Epidermal melanocyte (primary cell): ENCODE results near the gene RIMS1.

Experiments
- DNase-seq: peaks from one replicate; pipeline ENCODE4 v3.0.0; 2011; ENCODE audit warnings: low spot score; ENCODE audit not compliant: insufficient read length

The RIMS1 gene

GRCh38 chr6:72094506-72094905 lies 208.2 kb downstream of the RIMS1 start:
- DNase-seq: no peak

GRCh38 chr6:72102561-72102960 lies 216.2 kb downstream of the RIMS1 start:
- no peak for DNase-seq

- DNase-seq: no peak
Observed at GRCh38 chr6:72111611-72112010, 225.3 kb downstream of the RIMS1 start.

DNA sequence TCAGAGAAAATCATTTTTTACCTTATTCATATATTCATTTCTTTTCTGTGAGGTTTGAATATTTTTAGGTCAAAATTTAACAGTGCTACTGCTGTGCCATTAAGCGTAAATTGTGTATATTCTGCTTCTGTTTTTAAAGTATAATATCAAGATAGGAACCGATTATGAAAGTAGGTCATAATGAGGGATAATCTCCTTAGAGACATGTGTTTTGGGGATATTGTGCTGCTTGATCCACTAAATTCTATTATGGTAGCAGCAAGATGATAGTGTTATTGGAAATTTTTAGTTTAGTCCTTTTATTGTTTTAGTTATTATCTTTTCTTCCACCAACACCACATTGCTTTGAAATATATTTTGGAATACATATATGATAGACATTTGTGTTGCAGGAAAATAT lies 244.0 kb downstream of the RIMS1 start:
- DNase-seq: no peak

- no peak for DNase-seq
Observed at GRCh38 chr6:72132427-72132826, 246.1 kb downstream of the RIMS1 start.

DNA sequence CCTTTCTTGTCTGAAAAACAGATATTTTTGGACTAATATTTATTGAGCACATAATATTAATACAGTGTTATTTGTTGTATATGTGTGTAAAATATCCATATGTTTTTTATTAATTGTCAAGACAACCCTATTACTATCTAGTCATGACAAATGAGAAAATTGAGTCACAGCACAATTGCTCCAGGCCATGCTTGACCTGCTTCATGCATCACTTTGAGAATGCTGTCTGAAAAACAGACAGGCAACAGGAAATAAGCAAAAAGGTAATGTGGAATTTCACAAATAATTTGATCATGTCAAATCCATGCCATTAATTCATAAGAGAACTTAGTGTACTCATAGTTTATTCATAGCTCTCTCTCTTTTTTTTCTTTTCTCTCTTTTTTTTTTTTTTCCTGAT lies 246.5 kb downstream of the RIMS1 start:
- no peak for DNase-seq

GRCh38 chr6:72133324-72133723 lies 247.0 kb downstream of the RIMS1 start:
- DNase-seq: no peak

GRCh38 chr6:72140795-72141194 lies 254.4 kb downstream of the RIMS1 start:
- no peak for DNase-seq

DNA sequence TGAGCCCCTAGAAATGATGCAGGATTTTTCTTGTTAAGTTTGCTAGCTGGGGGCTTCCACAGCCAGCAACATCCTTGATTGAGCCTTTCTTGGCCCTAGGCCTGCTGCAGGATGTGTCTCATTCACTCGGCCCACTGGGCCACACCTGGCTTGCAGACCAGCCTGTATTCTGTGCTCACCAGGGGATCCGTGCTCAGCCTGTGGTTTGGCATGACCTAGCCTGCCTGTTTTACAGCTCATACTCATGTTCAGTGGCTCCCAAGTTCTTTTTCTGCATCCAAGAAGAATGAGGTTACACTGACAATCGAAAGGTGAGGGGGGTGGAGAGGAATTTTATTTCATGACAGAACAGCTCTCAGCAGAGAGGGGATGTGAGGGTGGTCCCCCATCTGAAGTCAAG lies 263.4 kb downstream of the RIMS1 start:
- DNase-seq: no peak

- DNase-seq: no peak
Observed at GRCh38 chr6:72151742-72152141, 265.4 kb downstream of the RIMS1 start.

- DNase-seq: no peak
Observed at GRCh38 chr6:72175916-72176315, 289.6 kb downstream of the RIMS1 start.

DNA sequence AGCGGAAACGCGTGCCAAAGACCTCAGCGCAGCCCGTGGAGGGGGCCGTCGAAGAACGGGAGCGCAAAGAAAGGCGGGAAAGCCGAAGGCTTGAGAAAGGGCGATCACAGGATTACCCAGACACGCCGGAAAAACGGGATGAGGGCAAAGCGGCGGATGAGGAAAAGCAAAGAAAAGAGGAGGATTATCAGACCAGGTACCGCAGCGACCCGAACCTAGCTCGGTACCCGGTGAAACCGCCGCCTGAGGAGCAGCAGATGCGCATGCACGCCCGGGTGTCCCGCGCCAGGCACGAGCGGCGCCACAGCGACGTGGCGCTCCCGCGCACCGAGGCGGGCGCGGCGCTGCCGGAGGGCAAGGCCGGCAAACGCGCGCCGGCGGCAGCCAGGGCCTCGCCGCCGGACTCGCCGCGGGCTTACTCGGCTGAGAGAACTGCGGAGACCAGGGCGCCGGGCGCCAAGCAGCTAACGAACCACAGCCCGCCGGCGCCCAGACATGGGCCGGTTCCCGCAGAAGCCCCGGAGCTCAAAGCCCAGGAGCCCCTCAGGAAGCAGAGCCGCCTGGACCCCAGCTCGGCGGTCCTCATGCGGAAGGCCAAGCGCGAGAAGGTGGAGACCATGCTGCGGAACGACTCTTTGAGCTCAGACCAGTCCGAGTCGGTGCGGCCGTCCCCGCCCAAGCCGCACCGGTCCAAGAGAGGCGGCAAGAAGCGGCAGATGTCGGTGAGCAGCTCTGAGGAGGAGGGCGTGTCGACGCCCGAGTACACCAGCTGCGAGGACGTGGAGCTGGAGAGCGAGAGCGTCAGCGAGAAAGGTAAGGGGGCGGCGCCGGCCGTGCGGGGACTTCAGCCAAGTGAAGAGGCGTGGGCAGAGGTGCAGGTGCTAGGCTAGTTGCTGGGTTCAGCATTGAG lies 296.2 kb downstream of the RIMS1 start:
- no peak for DNase-seq

DNA sequence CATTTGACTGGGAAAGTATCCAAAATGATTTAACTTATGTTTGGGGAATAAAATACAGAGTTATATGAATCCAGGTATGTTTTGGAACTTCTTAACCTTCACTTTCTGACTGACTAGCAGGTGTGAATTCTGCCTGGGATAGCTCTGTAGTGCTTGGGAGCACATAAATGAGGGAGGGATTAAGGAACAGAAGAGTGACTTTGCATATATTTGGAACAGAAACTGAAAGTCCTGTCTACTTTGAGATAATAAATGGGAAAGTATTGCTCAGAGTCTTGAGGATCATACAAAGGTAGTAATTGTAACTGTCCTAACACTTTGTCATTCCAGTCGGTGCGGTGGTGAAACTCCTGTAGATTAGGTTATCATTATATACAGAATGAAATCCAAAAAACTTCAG lies 317.6 kb downstream of the RIMS1 start:
- DNase-seq: no peak

GRCh38 chr6:72205500-72205899 lies 319.1 kb downstream of the RIMS1 start:
- no peak for DNase-seq

DNA sequence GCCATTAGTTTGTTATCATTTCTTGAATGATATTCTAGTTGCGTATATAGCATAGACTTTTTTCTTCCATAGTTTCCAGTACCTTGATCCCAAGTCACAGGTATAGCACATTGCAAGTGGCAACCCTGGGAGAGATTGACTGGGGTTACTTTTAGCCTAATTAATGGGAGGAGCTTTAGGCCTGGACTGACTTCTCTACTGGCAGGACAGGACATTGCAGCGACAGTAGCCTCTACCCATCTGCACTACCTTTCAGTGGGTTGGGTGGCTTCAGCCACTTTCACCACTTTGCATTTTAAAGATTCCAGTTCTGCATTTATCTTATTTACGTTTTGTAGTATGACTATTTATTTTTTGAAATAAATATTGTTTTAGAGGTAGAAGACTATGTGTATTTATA lies 320.3 kb downstream of the RIMS1 start:
- DNase-seq: no peak

DNA sequence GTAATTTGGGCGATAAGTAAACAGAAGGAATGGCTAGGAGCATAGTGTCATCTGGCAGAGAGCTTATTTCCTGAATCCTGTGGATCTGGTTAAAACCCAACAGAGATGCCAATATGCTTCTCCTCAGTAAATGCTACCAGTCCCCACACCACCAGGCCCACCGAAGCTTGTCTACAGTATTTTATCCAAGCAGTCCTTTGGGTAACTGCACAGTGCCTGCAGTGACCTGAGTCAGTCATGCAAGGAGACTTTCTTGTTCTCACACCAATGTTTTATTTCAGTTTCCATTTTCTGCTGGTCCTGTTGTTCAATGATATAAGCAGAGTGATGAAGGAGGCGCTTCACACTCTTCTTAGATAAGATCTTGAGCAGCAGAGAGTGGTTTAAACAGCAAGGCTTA lies 326.3 kb downstream of the RIMS1 start:
- DNase-seq: no peak

DNA sequence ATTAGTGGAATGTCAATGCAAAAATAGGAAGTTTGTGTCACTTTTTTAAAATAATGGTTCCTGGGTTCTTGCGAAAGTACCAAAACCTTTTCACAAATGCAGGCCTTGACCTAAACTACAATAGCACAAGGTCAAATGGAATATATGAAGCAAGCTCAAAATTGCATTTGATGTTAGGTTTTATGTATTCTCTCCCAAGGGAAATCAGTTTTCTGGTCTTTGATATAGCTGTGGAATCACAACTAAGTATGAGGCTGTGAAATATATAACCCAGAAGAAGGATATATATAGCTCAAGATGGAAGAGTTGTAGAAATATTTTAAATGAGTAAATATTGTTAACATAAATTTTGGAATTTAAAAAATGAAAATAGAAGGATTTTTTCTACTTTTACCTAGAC lies 327.3 kb downstream of the RIMS1 start:
- no peak for DNase-seq

DNA sequence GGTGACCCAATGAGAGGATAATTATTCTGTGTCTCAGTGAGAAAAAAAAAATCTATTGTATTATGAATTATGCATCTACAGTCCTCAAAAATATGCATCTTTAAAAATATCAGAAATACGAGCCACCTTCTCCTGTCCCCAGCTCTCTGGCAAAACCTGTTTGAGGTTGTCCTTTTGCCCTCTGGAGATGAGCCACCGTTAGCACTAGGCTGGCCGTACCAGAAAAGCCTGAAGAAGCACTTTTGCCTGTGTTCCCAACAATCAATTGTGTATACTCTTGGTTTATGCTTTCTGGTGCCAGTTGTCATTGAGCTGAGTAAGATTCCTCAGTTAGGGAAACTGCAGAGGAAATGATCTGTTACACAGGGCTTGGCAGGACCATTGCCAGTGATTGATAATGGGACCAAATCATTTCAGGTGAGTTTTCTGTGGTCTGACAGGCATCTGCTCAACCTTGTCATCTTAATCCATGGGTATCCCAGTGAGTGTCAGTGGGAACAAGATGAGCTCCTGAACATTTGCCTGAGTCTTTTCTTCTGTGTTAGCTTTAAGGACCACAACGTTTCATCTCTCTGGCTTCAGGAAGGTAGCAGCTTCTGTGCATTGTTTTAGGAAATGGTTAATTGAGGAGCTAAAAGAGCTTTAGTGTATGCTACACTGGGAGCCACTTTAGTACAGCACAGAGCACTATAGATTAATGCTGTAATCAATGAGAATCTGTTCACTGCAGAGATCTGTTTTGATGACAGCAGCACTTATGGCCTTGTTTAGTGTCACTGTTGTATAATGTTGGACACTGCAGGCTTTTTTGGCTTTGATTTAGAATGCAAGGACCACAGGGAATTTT lies 330.1 kb downstream of the RIMS1 start:
- no peak for DNase-seq

GRCh38 chr6:72217626-72218025 lies 331.3 kb downstream of the RIMS1 start:
- DNase-seq: no peak

GRCh38 chr6:72218125-72218524 lies 331.8 kb downstream of the RIMS1 start:
- no peak for DNase-seq

DNA sequence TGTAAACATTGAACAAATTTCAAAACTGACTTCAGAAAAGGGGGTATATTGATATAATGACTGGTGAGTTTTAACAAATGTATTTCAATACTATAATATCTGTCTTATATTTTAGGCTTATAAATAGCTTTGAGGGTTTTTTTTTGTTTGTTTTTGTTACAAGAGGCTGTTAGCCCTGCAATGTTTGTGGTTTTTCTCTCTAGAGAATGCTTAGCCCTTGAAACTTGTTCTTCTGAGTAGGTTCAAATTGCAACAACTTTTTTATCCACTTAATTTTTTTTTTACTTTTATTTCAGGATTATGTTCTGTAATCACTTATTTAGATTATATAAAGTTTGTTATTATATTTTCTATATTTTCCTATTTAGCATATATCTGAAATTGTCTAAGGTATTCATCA lies 333.2 kb downstream of the RIMS1 start:
- no peak for DNase-seq

DNA sequence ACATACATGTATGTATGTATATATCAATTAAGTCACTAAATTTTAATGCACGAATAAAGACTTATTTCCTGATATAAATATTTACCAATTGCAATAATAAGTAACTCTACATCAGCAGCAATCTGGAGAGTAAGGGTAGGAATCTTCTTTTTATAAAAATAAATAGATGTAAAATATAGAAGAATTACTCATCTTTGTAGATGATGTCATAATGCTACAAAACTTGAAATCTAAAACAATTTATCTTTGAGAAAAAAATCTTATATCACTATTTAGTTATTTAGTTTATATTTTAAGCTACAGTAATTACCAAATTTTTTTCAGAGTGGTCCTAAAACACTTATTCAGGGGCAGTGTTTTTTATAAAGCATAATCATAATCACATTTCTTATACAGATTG lies 351.7 kb downstream of the RIMS1 start:
- no peak for DNase-seq

DNA sequence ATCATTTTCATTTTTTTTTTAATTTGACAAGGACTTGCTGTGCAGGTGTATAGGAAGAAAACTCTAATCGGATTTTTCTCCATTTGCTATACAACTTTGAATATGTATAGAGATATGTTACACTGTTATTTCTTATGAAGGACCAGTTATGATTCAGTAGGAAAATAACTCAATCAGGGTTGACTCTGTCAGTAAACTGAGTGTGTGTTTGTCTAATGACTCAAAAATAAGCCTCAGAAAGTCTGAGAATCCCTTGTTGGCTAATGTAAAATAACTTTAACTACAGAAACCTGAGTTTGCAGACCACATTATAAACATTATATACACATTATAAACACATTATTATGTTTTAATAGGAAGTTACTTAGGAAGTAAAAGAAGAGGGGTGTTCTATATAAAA lies 352.6 kb downstream of the RIMS1 start:
- no peak for DNase-seq
